ENCODE measurements around the gene PGM1. TPM values are rescaled to one million over a fixed set of nuclear protein-coding genes. Genes with fewer than 3 reads are reported as not detected.

Gene PGM1
- polyA plus RNA-seq, 1 of the 3 experiments (the other 2 are of a cell fraction), result 20.7 TPM

GRCh38 chr1:63709267-63709828 is 116.1 kb downstream of the PGM1 start:
- no peaks in the 10 kb centered on the region for H3K9me2 ChIP-seq
- H3K9me3 ChIP-seq, result no peaks in the 10 kb centered on the region
- 86% methylated on average over 9 of the region's 9 CpGs for WGBS (ENCODE audit: low lambda C conversion rate)
- peaks cover 6% of the 10 kb centered on the region for H3F3A ChIP-seq (replicated peaks; ENCODE audit: insufficient read depth)
- H3K4me2 ChIP-seq, result no peak overlapping the region
- no peak overlapping the region for H3K27ac ChIP-seq (ENCODE audit: low read depth in 2 of 2, low read length in 1 of 2)
- no peaks in the 10 kb centered on the region; the same call in 1 of the 2 replicates for H3K27me3 ChIP-seq (ENCODE audit: insufficient read depth)
- POLR2A ChIA-PET, result no interaction called here
- peaks cover 2 to 7% of the 10 kb centered on the region in 2 experiments; a peak in 3 of 4 replicates for H3K4me1 ChIP-seq (ENCODE audit: control insufficient read depth in 1 of 2, insufficient read depth in 2 of 2, low read depth in 1 of 2, low read length in 1 of 2)
- no peak overlapping the region for H3K4me3 ChIP-seq (ENCODE audit: low read depth in 2 of 2, low read length in 1 of 2)
- H4K20me1 ChIP-seq (ENCODE audit: insufficient read depth), result no peaks in the 10 kb centered on the region
- no peak overlapping the region for H2AFZ ChIP-seq (ENCODE audit: low read depth)
- H3K36me3 ChIP-seq (replicated peaks in 1 of 2; ENCODE audit: control insufficient read depth in 1 of 2, insufficient read depth in 2 of 2, low read length in 1 of 2), result no peaks in the 10 kb centered on the region
- TF ChIP-seq ELF1 (IDR thresholded peaks at IDR 0.05), result no peak
- TF ChIP-seq EP300 (IDR thresholded peaks at IDR 0.05; ENCODE audit: borderline replicate concordance in 1 of 2, low read depth in 1 of 2, low read length in 1 of 2), result no peak
- no peak for TF ChIP-seq IRF3 (IDR thresholded peaks at IDR 0.05; ENCODE audit: low read depth, low read length)
- TF ChIP-seq CHD2 (IDR thresholded peaks at IDR 0.05; ENCODE audit: low read length, partially characterized antibody), result no peak
- TF ChIP-seq RXRA (IDR thresholded peaks at IDR 0.05; ENCODE audit: borderline replicate concordance, low read depth), result no peak
- TF ChIP-seq PBX3 (IDR thresholded peaks at IDR 0.05), result no peak
- TF ChIP-seq POLR2AphosphoS5 (IDR thresholded peaks at IDR 0.05; ENCODE audit: low read depth, low read length), result no peak
- no peak overlapping the region for H3K9ac ChIP-seq
- no peaks in the 10 kb centered on the region for H3K79me2 ChIP-seq (ENCODE audit: insufficient read depth)
- no peak for DNase-seq
- CTCF ChIA-PET, result interaction anchor here (1.1 to 1.3 kb wide), 2 partner anchors 16 to 17 kb away, joined by 3 read pairs; no protein-coding TSS in a partner anchor

Small RNAs within 50 kb of the gene (small RNA-seq; reads per million reads assigned to genes)
- gene RF02105, result 0 reads per million in 7 experiments
- 0 reads per million in 7 experiments for gene RF02106
- 0 reads per million in 7 experiments for gene RF02107
- gene RF02108, result 0 reads per million in 7 experiments
- 0 reads per million in 7 experiments for gene RF02109
- gene RF02110, result 0 reads per million in 7 experiments

Other genes with a start within 250 kb of the PGM1 start
- 3.8 and 5.7 TPM in 2 replicates for gene ALG6, start 225.8 kb upstream of the PGM1 start, polyA plus RNA-seq (2012; rRNA removed)
- gene ITGB3BP, start 70.2 kb upstream of the PGM1 start, polyA plus RNA-seq (2012; rRNA removed), result 9.9 and 12.8 TPM in 2 replicates
- gene EFCAB7, start 69.9 kb upstream of the PGM1 start, polyA plus RNA-seq (2012; rRNA removed), result 2.4 and 2.7 TPM in 2 replicates
- 4.0 and 5.5 TPM in 2 replicates for gene ROR1, start 180.6 kb downstream of the PGM1 start, polyA plus RNA-seq (2012; rRNA removed)